Endothelial cell of umbilical vein (primary cell): ENCODE data around the gene FGF19.

ENCODE experiments used
- EZH2 ChIP-seq: IDR thresholded peaks from 2 replicates; pipeline ENCODE4 v1.6.1; 2012; ENCODE audit warnings: borderline replicate concordance, low read depth, mild to moderate bottlenecking, moderate library complexity, low read length, inconsistent platforms; ENCODE audit not compliant: severe bottlenecking
- GATA2 ChIP-seq: IDR thresholded peaks from 2 replicates; pipeline ENCODE4 v1.7.0; 2011; ENCODE audit warnings: low read depth, mild to moderate bottlenecking, moderate library complexity, mixed read lengths, low read length; ENCODE audit not compliant: insufficient read length, insufficient read depth
- JUN ChIP-seq: IDR thresholded peaks from 2 replicates; pipeline ENCODE4 v1.6.1; 2011; ENCODE audit warnings: borderline replicate concordance, low read depth; ENCODE audit not compliant: insufficient read length, insufficient read depth
- MYC ChIP-seq: IDR thresholded peaks from one replicate; pipeline ENCODE4 v1.6.1; 2011; ENCODE audit warnings: mild to moderate bottlenecking, low read depth, low read length
- POLR2A ChIP-seq: IDR thresholded peaks from 2 replicates; pipeline ENCODE4 v1.6.1; 2012; ENCODE audit warnings: low read depth, mild to moderate bottlenecking, control low read depth, low read length
- POLR2AphosphoS5 ChIP-seq: IDR thresholded peaks from 2 replicates; pipeline ENCODE4 v1.6.1; 2012; ENCODE audit warnings: low read depth, mild to moderate bottlenecking, control low read depth, low read length, moderate library complexity; ENCODE audit not compliant: insufficient read depth
- TF ChIP-seq, protein P1 (sequence below), 2 donors: IDR thresholded peaks; 1 replicate in 1 of 2; 2 replicates in 1 of 2; pipeline ENCODE4 v1.5.1; 2011; ENCODE audit warnings: low read length in 2 of 2, mild to moderate bottlenecking in 2 of 2, moderate library complexity in 2 of 2, control low read depth in 1 of 2, inconsistent platforms in 1 of 2, low read depth in 1 of 2; ENCODE audit not compliant: insufficient read depth in 1 of 2; ENCODE audit errors: extremely low read depth in 1 of 2
- TF ChIP-seq, protein P2 (sequence below): IDR thresholded peaks from 2 replicates; pipeline ENCODE4 v1.6.1; 2011; ENCODE audit not compliant: insufficient read depth, insufficient read length

DNA sequence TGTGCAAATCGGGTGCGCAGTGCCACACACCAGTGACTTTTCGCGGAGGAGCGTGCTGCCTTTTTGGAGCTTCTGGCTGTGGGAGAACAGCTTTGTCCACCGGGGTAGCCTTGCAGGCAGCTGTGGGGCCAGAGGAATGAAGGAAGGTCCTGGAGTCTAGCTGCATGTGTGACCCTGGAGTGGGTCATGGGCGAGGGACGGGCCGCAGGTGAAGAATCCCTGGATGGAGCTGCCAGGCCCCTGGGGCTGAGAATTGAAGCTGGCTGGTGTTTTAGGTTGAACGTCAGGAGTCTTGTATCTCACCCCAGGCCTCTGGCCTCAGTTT lies 54.3 kb downstream of the FGF19 start:
- TF ChIP-seq, protein P1, sequence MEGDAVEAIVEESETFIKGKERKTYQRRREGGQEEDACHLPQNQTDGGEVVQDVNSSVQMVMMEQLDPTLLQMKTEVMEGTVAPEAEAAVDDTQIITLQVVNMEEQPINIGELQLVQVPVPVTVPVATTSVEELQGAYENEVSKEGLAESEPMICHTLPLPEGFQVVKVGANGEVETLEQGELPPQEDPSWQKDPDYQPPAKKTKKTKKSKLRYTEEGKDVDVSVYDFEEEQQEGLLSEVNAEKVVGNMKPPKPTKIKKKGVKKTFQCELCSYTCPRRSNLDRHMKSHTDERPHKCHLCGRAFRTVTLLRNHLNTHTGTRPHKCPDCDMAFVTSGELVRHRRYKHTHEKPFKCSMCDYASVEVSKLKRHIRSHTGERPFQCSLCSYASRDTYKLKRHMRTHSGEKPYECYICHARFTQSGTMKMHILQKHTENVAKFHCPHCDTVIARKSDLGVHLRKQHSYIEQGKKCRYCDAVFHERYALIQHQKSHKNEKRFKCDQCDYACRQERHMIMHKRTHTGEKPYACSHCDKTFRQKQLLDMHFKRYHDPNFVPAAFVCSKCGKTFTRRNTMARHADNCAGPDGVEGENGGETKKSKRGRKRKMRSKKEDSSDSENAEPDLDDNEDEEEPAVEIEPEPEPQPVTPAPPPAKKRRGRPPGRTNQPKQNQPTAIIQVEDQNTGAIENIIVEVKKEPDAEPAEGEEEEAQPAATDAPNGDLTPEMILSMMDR (IDR thresholded peaks at IDR 0.05; ENCODE audit: extremely low read depth in 1 of 2, insufficient read depth in 1 of 2, low read depth in 1 of 2, low read length in 2 of 2) = no peak
- TF ChIP-seq POLR2AphosphoS5 (no peak), EZH2 (no peak), MYC (no peak), POLR2A (no peak), JUN (no peak), GATA2 (no peak)
- TF ChIP-seq, protein P2, sequence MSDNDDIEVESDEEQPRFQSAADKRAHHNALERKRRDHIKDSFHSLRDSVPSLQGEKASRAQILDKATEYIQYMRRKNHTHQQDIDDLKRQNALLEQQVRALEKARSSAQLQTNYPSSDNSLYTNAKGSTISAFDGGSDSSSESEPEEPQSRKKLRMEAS = no peak
